CD4-positive, alpha-beta memory T cell (primary cell): ENCODE results near the gene KRTAP20-4. TPM values are rescaled to one million over a fixed set of nuclear protein-coding genes. Genes with fewer than 3 reads are reported as not detected.

Experiments used
- CTCF ChIA-PET: fragments of 350-600 bp; sonication (Branson Sonifier 250); formaldehyde crosslinking; loops from one replicate; lab custom pipeline; 2021; ENCODE audit warnings: inconsistent platforms; ENCODE audit not compliant: partially characterized antibody; lab: Charles Lee
- POLR2A ChIA-PET: fragments of 350-600 bp; sonication (Branson Sonifier 250); formaldehyde crosslinking; loops from one replicate; lab custom pipeline; 2021; ENCODE audit not compliant: partially characterized antibody; lab: Charles Lee
- DNase-seq, 5 donors: peaks; one replicate each; pipeline versions ENCODE4 v3.0.0 to v3.0.0-alpha.2; 2020 to 2022; ENCODE audit warnings: mixed read lengths in 1 of 5
- H3K27ac ChIP-seq: one replicate; pipeline ENCODE4 v1.7.0; 2013; ENCODE audit warnings: low read depth, low read length
- H3K27me3 ChIP-seq: 2 replicates; pipeline ENCODE4 v1.7.0; 2013; ENCODE audit warnings: mild to moderate bottlenecking, low read length, moderate library complexity; ENCODE audit not compliant: insufficient read depth
- H3K36me3 ChIP-seq: 2 replicates; pipeline ENCODE4 v1.7.0; 2013; ENCODE audit warnings: mild to moderate bottlenecking, low read length, moderate library complexity; ENCODE audit not compliant: insufficient read depth
- H3K4me1 ChIP-seq: 2 replicates; pipeline ENCODE4 v1.7.0; 2013; ENCODE audit warnings: mild to moderate bottlenecking, low read length, moderate library complexity; ENCODE audit not compliant: insufficient read depth
- H3K4me3 ChIP-seq, 2 donors: one replicate each; pipeline ENCODE4 v1.7.0; 2013; ENCODE audit warnings: low read length in 2 of 2, mild to moderate bottlenecking in 1 of 2
- H3K9me3 ChIP-seq, 2 donors: one replicate each; pipeline ENCODE4 v1.7.0; 2013; ENCODE audit warnings: low read length in 2 of 2, control low read depth in 1 of 2; ENCODE audit not compliant: control insufficient read depth in 1 of 2
- H3K27ac Mint-ChIP-seq, 7 donors: one replicate each; pipeline ENCODE4 v1.8.0; 2020 to 2021; ENCODE audit warnings: mixed read lengths in 7 of 7, mild to moderate bottlenecking in 6 of 7, inconsistent platforms in 3 of 7, moderate library complexity in 3 of 7
- H3K27me3 Mint-ChIP-seq, 2 donors: one replicate each; pipeline ENCODE4 v1.8.0; 2020 to 2021; ENCODE audit warnings: mixed read lengths in 2 of 2
- H3K36me3 Mint-ChIP-seq, 2 donors: one replicate each; pipeline ENCODE4 v1.8.0; 2020 to 2021; ENCODE audit warnings: mixed read lengths in 2 of 2, inconsistent platforms in 1 of 2, mild to moderate bottlenecking in 1 of 2
- H3K4me1 Mint-ChIP-seq, 4 donors: one replicate each; pipeline ENCODE4 v1.8.0; 2020 to 2021; ENCODE audit warnings: mixed read lengths in 4 of 4, mild to moderate bottlenecking in 1 of 4
- H3K4me3 Mint-ChIP-seq, 8 donors: one replicate each; pipeline ENCODE4 v1.8.0; 2020 to 2021; ENCODE audit warnings: mixed read lengths in 8 of 8, mild to moderate bottlenecking in 7 of 8, moderate library complexity in 6 of 8, inconsistent platforms in 3 of 8
- H3K9me3 Mint-ChIP-seq, 8 donors: one replicate each; pipeline ENCODE4 v1.8.0; 2020 to 2021; ENCODE audit warnings: mixed read lengths in 8 of 8, mild to moderate bottlenecking in 5 of 8, inconsistent platforms in 3 of 8, moderate library complexity in 1 of 8
- intact Hi-C: fragments of 100-400 bp; cut with micrococcal nuclease; formaldehyde crosslinking; loops from one replicate; pipeline ENCODE4 v1.15.1; 2023
- polyA plus RNA-seq, 2 donors: library from polyadenylated mRNA; unstranded; fragments of 300-500 nt; fragmentation: Illumina TruSeq; gene quantifications; one replicate each; pipeline ENCODE4 v1.2.3, GENCODE V29; 2021
- total RNA-seq, 2 experiments: library from RNA; stranded (reverse); gene quantifications; one replicate each; pipeline ENCODE4 v1.2.3, GENCODE V29; 2021

KRTAP20-4 gene
- total and polyA plus RNA-seq, 4 experiments from 2014 or later: not detected

GRCh38 chr21:30623362-30623761 is 2.9 kb downstream of the KRTAP20-4 start:
- Mint-ChIP-seq H3K9me3 (peaks cover 0 to 6% (median 0%) of the 10 kb centered on the region in 8 donors), H3K4me1 (no peaks in the 10 kb centered on the region), H3K27me3 (no peaks in the 10 kb centered on the region), H3K4me3 (no peak overlapping the region), H3K27ac (no peak overlapping the region), H3K36me3 (no peaks in the 10 kb centered on the region)
- Histone ChIP-seq H3K36me3 (no peaks in the 10 kb centered on the region), H3K27me3 (no peaks in the 10 kb centered on the region), H3K4me3 (no peak overlapping the region), H3K4me1 (no peaks in the 10 kb centered on the region), H3K9me3 (no peaks in the 10 kb centered on the region), H3K27ac (no peak overlapping the region)
- ChIA-PET POLR2A (no interaction called here), CTCF (no interaction called here)
- intact Hi-C loops: no loop called here
- no peak for DNase-seq

GRCh38 chr21:30625449-30626165 is 5.2 kb downstream of the KRTAP20-4 start:
- Histone ChIP-seq H3K4me3 (no peak overlapping the region), H3K4me1 (no peaks in the 10 kb centered on the region), H3K27ac (no peak overlapping the region), H3K9me3 (no peaks in the 10 kb centered on the region), H3K36me3 (no peaks in the 10 kb centered on the region), H3K27me3 (no peaks in the 10 kb centered on the region)
- H3K9me3 Mint-ChIP-seq: peaks cover 0 to 6% (median 0%) of the 10 kb centered on the region in 8 donors
- no peaks in the 10 kb centered on the region for H3K36me3 Mint-ChIP-seq
- intact Hi-C loops: no loop called here
- peak in 1 of 5 donors; percentile 29 for DNase-seq
- ChIA-PET CTCF (no interaction called here), POLR2A (no interaction called here)
- H3K4me3 Mint-ChIP-seq: no peak overlapping the region
- no peaks in the 10 kb centered on the region for H3K27me3 Mint-ChIP-seq
- H3K27ac Mint-ChIP-seq: no peak overlapping the region
- H3K4me1 Mint-ChIP-seq: no peaks in the 10 kb centered on the region

DNA sequence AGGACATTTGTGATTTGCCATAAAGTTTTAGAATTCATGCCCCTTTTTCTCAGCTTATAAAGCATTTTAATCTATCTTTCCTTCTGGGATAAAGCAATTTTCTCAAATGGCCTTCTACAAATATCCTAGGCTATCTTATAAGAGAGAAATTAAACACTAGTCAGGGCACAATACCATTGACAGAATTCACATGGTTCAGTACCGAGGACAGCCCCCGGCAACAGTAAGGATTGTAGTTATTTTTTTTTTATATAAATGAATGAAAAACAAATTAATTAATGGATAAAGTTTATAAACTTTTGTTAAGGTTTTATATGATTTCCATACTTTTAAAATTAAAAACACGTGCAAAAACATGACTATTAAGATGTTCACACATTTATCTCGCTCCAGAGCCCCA is 7.7 kb downstream of the KRTAP20-4 start:
- Histone ChIP-seq H3K36me3 (no peaks in the 10 kb centered on the region), H3K4me1 (no peaks in the 10 kb centered on the region), H3K4me3 (no peak overlapping the region), H3K9me3 (no peaks in the 10 kb centered on the region), H3K27me3 (no peaks in the 10 kb centered on the region), H3K27ac (no peak overlapping the region)
- Mint-ChIP-seq H3K36me3 (no peaks in the 10 kb centered on the region), H3K27ac (no peak overlapping the region), H3K9me3 (peaks cover 0 to 6% (median 0%) of the 10 kb centered on the region in 8 donors), H3K27me3 (no peaks in the 10 kb centered on the region), H3K4me3 (no peak overlapping the region), H3K4me1 (no peaks in the 10 kb centered on the region)
- CTCF ChIA-PET: no interaction called here
- intact Hi-C loops: no loop called here
- POLR2A ChIA-PET: no interaction called here
- no peak for DNase-seq

- peaks cover 0 to 3% (median 0%) of the 10 kb centered on the region in 8 donors for H3K9me3 Mint-ChIP-seq
- H3K27me3 ChIP-seq: no peaks in the 10 kb centered on the region
- H3K4me3 Mint-ChIP-seq: no peak overlapping the region
- H3K36me3 Mint-ChIP-seq: no peaks in the 10 kb centered on the region
- H3K4me3 ChIP-seq: no peak overlapping the region
- ChIA-PET POLR2A (no interaction called here), CTCF (no interaction called here)
- no peaks in the 10 kb centered on the region for H3K9me3 ChIP-seq
- intact Hi-C loops: no loop called here
- H3K36me3 ChIP-seq: no peaks in the 10 kb centered on the region
- H3K27me3 Mint-ChIP-seq: no peaks in the 10 kb centered on the region
- H3K4me1 Mint-ChIP-seq: no peaks in the 10 kb centered on the region
- H3K27ac Mint-ChIP-seq: no peak overlapping the region
- DNase-seq: no peak
- H3K27ac ChIP-seq: no peak overlapping the region
- H3K4me1 ChIP-seq: no peaks in the 10 kb centered on the region
Measured at GRCh38 chr21:30629200-30629599, 8.8 kb downstream of the KRTAP20-4 start.

GRCh38 chr21:30634906-30635305 is 14.5 kb downstream of the KRTAP20-4 start, which contains the start of gene KRTAP20-2:
TSS of gene KRTAP20-2 (plus strand) at chr21:30635206. CDS start at chr21:30635264, 58 bp downstream.
- Histone ChIP-seq H3K36me3 (no peaks in the 10 kb centered on the region), H3K27me3 (no peaks in the 10 kb centered on the region), H3K4me3 (no peak within 1 kb of the TSS), H3K27ac (no peak within 1 kb of the TSS), H3K4me1 (no peaks in the 10 kb centered on the region), H3K9me3 (no peaks in the 10 kb centered on the region)
- Mint-ChIP-seq H3K4me1 (no peaks in the 10 kb centered on the region), H3K4me3 (no peak within 1 kb of the TSS), H3K27me3 (no peaks in the 10 kb centered on the region), H3K36me3 (no peaks in the 10 kb centered on the region), H3K27ac (no peak within 1 kb of the TSS), H3K9me3 (peaks cover 0 to 3% (median 0%) of the 10 kb centered on the region in 8 donors)
- POLR2A ChIA-PET: no interaction called here
- intact Hi-C loops: no loop called here
- no peak for DNase-seq
- CTCF ChIA-PET: no interaction called here

- no peak overlapping the region for H3K27ac Mint-ChIP-seq
- ChIA-PET POLR2A (no interaction called here), CTCF (no interaction called here)
- no peak overlapping the region for H3K4me3 Mint-ChIP-seq
- Histone ChIP-seq H3K9me3 (no peaks in the 10 kb centered on the region), H3K4me1 (no peaks in the 10 kb centered on the region), H3K36me3 (no peaks in the 10 kb centered on the region), H3K27me3 (no peaks in the 10 kb centered on the region), H3K27ac (no peak overlapping the region), H3K4me3 (no peak overlapping the region)
- H3K4me1 Mint-ChIP-seq: no peaks in the 10 kb centered on the region
- no peaks in the 10 kb centered on the region for H3K36me3 Mint-ChIP-seq
- intact Hi-C loops: no loop called here
- DNase-seq: no peak
- H3K27me3 Mint-ChIP-seq: no peaks in the 10 kb centered on the region
- peaks cover 0 to 9% (median 2%) of the 10 kb centered on the region in 8 donors for H3K9me3 Mint-ChIP-seq
Measured at GRCh38 chr21:30638686-30639085, 18.3 kb downstream of the KRTAP20-4 start.

DNA sequence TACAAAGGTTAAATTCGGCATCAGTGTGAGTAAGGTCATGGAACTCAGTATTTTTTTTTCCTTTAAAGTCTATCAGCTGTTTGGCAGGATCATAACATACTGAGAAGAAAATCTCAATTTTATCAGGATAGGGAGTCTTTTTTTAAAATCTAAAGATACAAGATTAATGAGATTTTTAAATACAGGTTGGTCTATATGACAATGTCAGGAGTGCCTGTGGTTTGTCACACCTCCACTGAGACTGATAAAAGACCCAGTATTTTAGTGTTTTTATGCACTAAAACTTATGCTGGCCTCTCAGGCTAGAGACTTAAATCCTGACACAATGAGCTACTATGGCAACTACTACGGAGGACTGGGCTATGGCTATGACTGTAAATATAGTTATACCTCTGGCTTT is 22.1 kb downstream of the KRTAP20-4 start, which contains the start of gene KRTAP20-3:
TSS of gene KRTAP20-3 (plus strand) at position 301 of the 400 bp plus-strand sequence.
- Histone ChIP-seq H3K4me1 (no peaks in the 10 kb centered on the region), H3K36me3 (no peaks in the 10 kb centered on the region), H3K4me3 (no peak within 1 kb of the TSS), H3K27ac (no peak within 1 kb of the TSS), H3K27me3 (no peaks in the 10 kb centered on the region), H3K9me3 (no peaks in the 10 kb centered on the region)
- H3K9me3 Mint-ChIP-seq: peaks cover 0 to 12% (median 2%) of the 10 kb centered on the region in 8 donors
- intact Hi-C loops: no loop called here
- no peak within 1 kb of the TSS for H3K27ac Mint-ChIP-seq
- H3K4me1 Mint-ChIP-seq: no peaks in the 10 kb centered on the region
- no peak within 1 kb of the TSS for H3K4me3 Mint-ChIP-seq
- ChIA-PET CTCF (no interaction called here), POLR2A (no interaction called here)
- no peaks in the 10 kb centered on the region for H3K36me3 Mint-ChIP-seq
- DNase-seq: no peak
- H3K27me3 Mint-ChIP-seq: no peaks in the 10 kb centered on the region
